Natural killer cell (primary cell): ENCODE results near the gene ARSG. TPM values are rescaled to one million over a fixed set of nuclear protein-coding genes. Genes with fewer than 3 reads are reported as not detected.
"Not testable (repeated sequence)": the region's sequence is repeated elsewhere in the genome, so short reads cannot be mapped to it uniquely, and the experiment has no call there.

ENCODE experiments used
- ATAC-seq, 3 donors: fragments of 150-1000 bp in 2 of 3; fragments of 200-7000 bp in 1 of 3; cut with Tn5 transposase; 1 replicate in 1 of 3; 2 replicates in 2 of 3; pipeline ENCODE4 v1.10.0; 2021; ENCODE audit warnings: mild to moderate bottlenecking in 2 of 3, moderate library complexity in 2 of 3
- DNase-seq, 2 donors: peaks; one replicate each; pipeline versions ENCODE4 v3.0.0 to v3.0.0-alpha.2; 2013 to 2021; ENCODE audit warnings: mixed read lengths in 1 of 2
- H3K27ac ChIP-seq: one replicate; pipeline ENCODE4 v1.5.1; 2013; ENCODE audit warnings: mild to moderate bottlenecking, low read length
- H3K27me3 ChIP-seq: one replicate; pipeline ENCODE4 v1.6.1; 2013; ENCODE audit warnings: low read length; ENCODE audit not compliant: control insufficient read depth, insufficient read depth
- H3K36me3 ChIP-seq: one replicate; pipeline ENCODE4 v1.6.1; 2013; ENCODE audit warnings: low read length; ENCODE audit not compliant: control insufficient read depth, insufficient read depth
- H3K4me1 ChIP-seq: one replicate; pipeline ENCODE4 v1.6.1; 2013; ENCODE audit warnings: low read length; ENCODE audit not compliant: control insufficient read depth, insufficient read depth
- H3K4me3 ChIP-seq: one replicate; pipeline ENCODE4 v1.5.1; 2013; ENCODE audit warnings: low read length
- H3K9me3 ChIP-seq: one replicate; pipeline ENCODE4 v1.6.1; 2013; ENCODE audit warnings: low read length; ENCODE audit not compliant: control insufficient read depth, insufficient read depth
- H3K27ac Mint-ChIP-seq, 2 donors: one replicate each; pipeline ENCODE4 v1.8.0; 2022; ENCODE audit warnings: mild to moderate bottlenecking in 2 of 2, mixed read lengths in 2 of 2, moderate library complexity in 1 of 2
- H3K27me3 Mint-ChIP-seq, 2 donors: one replicate each; pipeline ENCODE4 v1.8.0; 2022; ENCODE audit warnings: low read depth in 2 of 2, mixed read lengths in 2 of 2
- H3K36me3 Mint-ChIP-seq: one replicate; pipeline ENCODE4 v1.8.0; 2022; ENCODE audit warnings: mixed read lengths
- H3K4me1 Mint-ChIP-seq, 2 donors: one replicate each; pipeline ENCODE4 v1.8.0; 2022; ENCODE audit warnings: mixed read lengths in 2 of 2
- H3K4me3 Mint-ChIP-seq: one replicate; pipeline ENCODE4 v1.8.0; 2022; ENCODE audit warnings: mild to moderate bottlenecking, moderate library complexity, mixed read lengths
- H3K9me3 Mint-ChIP-seq, 2 donors: one replicate each; pipeline ENCODE4 v1.8.0; 2022; ENCODE audit warnings: mixed read lengths in 2 of 2
- CTCF ChIP-seq: fragments of 200-600 bp; IDR thresholded peaks from one replicate; pipeline ENCODE4 v1.8.0; 2022; ENCODE audit warnings: antibody characterized with exemption
- WGBS: methylation state at CpG from one replicate; pipeline ENCODE4 v1.1.7; 2013; ENCODE audit warnings: missing lambda C conversion rate; ENCODE audit not compliant: insufficient coverage; 5-methylcytosine and 5-hydroxymethylcytosine counted together
- intact Hi-C: fragments of 100-400 bp; cut with micrococcal nuclease; formaldehyde crosslinking; loops from one replicate; pipeline ENCODE4 v1.14.2; 2022
- total RNA-seq, 4 donors: library from RNA; stranded (reverse); fragments of 120-200 nt in 1 of 4; gene quantifications; one replicate each; pipeline versions ENCODE4 v1.2.3 to v1.2.4, GENCODE V29; 2013 to 2022

The ARSG gene
- total RNA-seq, 3 donors from 2014 or later (not counting 1 experiment from before 2014, with no cell fraction given): 34.8 to 52.3 (median 39.3) TPM

GRCh38 chr17:68255151-68255550 lies 36.1 kb upstream of the ARSG start:
- 60% methylated on average over 4 of the region's 4 CpGs for WGBS
- intact Hi-C loops: loop anchor here (1.0 to 5.0 kb wide), 3 partner anchors 8 to 72 kb away; no protein-coding TSS in a partner anchor
- H3K4me3 Mint-ChIP-seq: peak overlapping the region; percentile 93

GRCh38 chr17:68255731-68256538 lies 35.4 kb upstream of the ARSG start:
- H3K4me3 ChIP-seq: no peak overlapping the region
- Mint-ChIP-seq H3K36me3 (no peaks in the 10 kb centered on the region), H3K4me3 (peak overlapping the region; percentile 93), H3K4me1 (peaks cover 72 to 73% of the 10 kb centered on the region in 2 donors), H3K27me3 (no peaks in the 10 kb centered on the region), H3K27ac (peak overlapping the region; percentile 97 to 100), H3K9me3 (no peaks in the 10 kb centered on the region)
- H3K27me3 ChIP-seq: no peaks in the 10 kb centered on the region
- H3K27ac ChIP-seq: peak overlapping the region; percentile 98
- DNase-seq: peak in 1 of 2 donors; percentile 64
- intact Hi-C loops: loop anchor here (1.0 to 5.0 kb wide), 3 partner anchors 9 to 73 kb away; no protein-coding TSS in a partner anchor
- peaks cover 67% of the 10 kb centered on the region for H3K4me1 ChIP-seq
- no peaks in the 10 kb centered on the region for H3K9me3 ChIP-seq
- H3K36me3 ChIP-seq: peaks cover 16% of the 10 kb centered on the region
- WGBS: 13% methylated on average over 4 of the region's 5 CpGs
- ATAC-seq: peak; percentile 20 to 46 (median 30)
- TF ChIP-seq CTCF: no peak

More at GRCh38 chr17:68255151-68255550, 36.1 kb upstream of the ARSG start:
- H3K4me3 ChIP-seq: no peak overlapping the region
- Mint-ChIP-seq H3K27me3 (no peaks in the 10 kb centered on the region), H3K36me3 (no peaks in the 10 kb centered on the region), H3K9me3 (no peaks in the 10 kb centered on the region), H3K27ac (peak overlapping the region; percentile 97 to 100), H3K4me1 (peaks cover 68 to 70% of the 10 kb centered on the region in 2 donors)
- H3K27me3 ChIP-seq: no peaks in the 10 kb centered on the region
- ATAC-seq (no peak), DNase-seq (peak in 1 of 2 donors; percentile 32)
- TF ChIP-seq CTCF: no peak
- H3K27ac ChIP-seq: peak overlapping the region; percentile 98
- H3K4me1 ChIP-seq: peaks cover 62% of the 10 kb centered on the region
- peaks cover 22% of the 10 kb centered on the region for H3K36me3 ChIP-seq
- no peaks in the 10 kb centered on the region for H3K9me3 ChIP-seq

GRCh38 chr17:68256701-68257100 lies 34.6 kb upstream of the ARSG start:
- not testable (repeated sequence) for H3K36me3 Mint-ChIP-seq, H3K27me3 ChIP-seq, H3K9me3 ChIP-seq, H3K27me3 Mint-ChIP-seq, DNase-seq, H3K4me3 ChIP-seq, H3K9me3 Mint-ChIP-seq, ATAC-seq
- H3K4me1 ChIP-seq: peaks cover 69% of the 10 kb centered on the region
- 88% methylated on average over 4 of the region's 5 CpGs for WGBS
- H3K36me3 ChIP-seq: peaks cover 12% of the 10 kb centered on the region
- Mint-ChIP-seq H3K27ac (peak overlapping the region; percentile 97 to 100), H3K4me3 (peak overlapping the region; percentile 93), H3K4me1 (peaks cover 74 to 80% of the 10 kb centered on the region in 2 donors)
- intact Hi-C loops: loop anchor here (5.0 kb wide), 1 partner anchor 49 kb away; no protein-coding TSS in a partner anchor
- peak overlapping the region; percentile 98 for H3K27ac ChIP-seq

GRCh38 chr17:68257934-68258333 lies 33.4 kb upstream of the ARSG start:
- Mint-ChIP-seq H3K27me3 (no peaks in the 10 kb centered on the region), H3K4me3 (peak overlapping the region; percentile 68), H3K27ac (peak overlapping the region; percentile 97 to 100), H3K9me3 (no peaks in the 10 kb centered on the region), H3K36me3 (no peaks in the 10 kb centered on the region), H3K4me1 (peaks cover 74 to 88% of the 10 kb centered on the region in 2 donors)
- peak overlapping the region; percentile 98 for H3K27ac ChIP-seq
- no peaks in the 10 kb centered on the region for H3K27me3 ChIP-seq
- intact Hi-C loops: loop anchor here (5.0 kb wide), 1 partner anchor 51 kb away; no protein-coding TSS in a partner anchor
- DNase-seq: peak in 1 of 2 donors; percentile 43
- ATAC-seq: no peak
- H3K4me3 ChIP-seq: no peak overlapping the region
- peaks cover 66% of the 10 kb centered on the region for H3K4me1 ChIP-seq
- H3K36me3 ChIP-seq: peaks cover 9% of the 10 kb centered on the region
- no peaks in the 10 kb centered on the region for H3K9me3 ChIP-seq
- TF ChIP-seq CTCF: no peak

GRCh38 chr17:68258890-68259647 lies 32.2 kb upstream of the ARSG start:
- ATAC-seq (peak; percentile 77 to 92 (median 87)), DNase-seq (peak; percentile 77 to 92)
- peaks cover 68 to 83% of the 10 kb centered on the region in 2 donors for H3K4me1 Mint-ChIP-seq
- H3K36me3 Mint-ChIP-seq, H3K9me3 ChIP-seq, H3K4me3 ChIP-seq, H3K27me3 Mint-ChIP-seq, H3K9me3 Mint-ChIP-seq, H3K36me3 ChIP-seq, H3K27me3 ChIP-seq: not testable (repeated sequence)
- intact Hi-C loops: loop anchor here (5.0 kb wide), 1 partner anchor 52 kb away; no protein-coding TSS in a partner anchor
- H3K4me1 ChIP-seq: peaks cover 67% of the 10 kb centered on the region
- H3K27ac ChIP-seq: peak overlapping the region; percentile 98
- peak overlapping the region; percentile 65 for H3K4me3 Mint-ChIP-seq
- H3K27ac Mint-ChIP-seq: peak overlapping the region; percentile 97 to 100
- 2% methylated on average over 23 of the region's 44 CpGs for WGBS
